IPS-18c (cell line): ENCODE results near the gene AAMP.
"Not testable (repeated sequence)": the region's sequence is repeated elsewhere in the genome, so short reads cannot be mapped to it uniquely, and the experiment has no call there.

Experiments
- H3K4me3 ChIP-seq: 2 replicates; pipeline ENCODE4 v1.7.0; 2013; ENCODE audit warnings: low read depth, mild to moderate bottlenecking, low read length, moderate library complexity; ENCODE audit not compliant: insufficient read depth
- H3K9me3 ChIP-seq: one replicate; pipeline ENCODE4 v1.6.1; 2013; ENCODE audit warnings: mild to moderate bottlenecking, low read length, moderate library complexity; ENCODE audit not compliant: control insufficient read depth, insufficient read depth

Gene AAMP, protein sequence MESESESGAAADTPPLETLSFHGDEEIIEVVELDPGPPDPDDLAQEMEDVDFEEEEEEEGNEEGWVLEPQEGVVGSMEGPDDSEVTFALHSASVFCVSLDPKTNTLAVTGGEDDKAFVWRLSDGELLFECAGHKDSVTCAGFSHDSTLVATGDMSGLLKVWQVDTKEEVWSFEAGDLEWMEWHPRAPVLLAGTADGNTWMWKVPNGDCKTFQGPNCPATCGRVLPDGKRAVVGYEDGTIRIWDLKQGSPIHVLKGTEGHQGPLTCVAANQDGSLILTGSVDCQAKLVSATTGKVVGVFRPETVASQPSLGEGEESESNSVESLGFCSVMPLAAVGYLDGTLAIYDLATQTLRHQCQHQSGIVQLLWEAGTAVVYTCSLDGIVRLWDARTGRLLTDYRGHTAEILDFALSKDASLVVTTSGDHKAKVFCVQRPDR

GRCh38 chr2:218269900-218270720 is at the start of gene AAMP, which contains the start of gene PNKD:
TSS of gene AAMP (minus strand) at chr2:218270137. CDS start at chr2:218270086, 51 bp downstream.
TSS of gene PNKD (plus strand) at chr2:218270519. CDS start at chr2:218270536, 17 bp downstream.
- Histone ChIP-seq H3K9me3 (no peaks in the 10 kb centered on the region), H3K4me3 (peak within 1 kb of the TSS; percentile 83)

GRCh38 chr2:218318241-218318640 is 48.3 kb upstream of the AAMP start:
- no peak overlapping the region for H3K4me3 ChIP-seq
- H3K9me3 ChIP-seq: no peaks in the 10 kb centered on the region

DNA sequence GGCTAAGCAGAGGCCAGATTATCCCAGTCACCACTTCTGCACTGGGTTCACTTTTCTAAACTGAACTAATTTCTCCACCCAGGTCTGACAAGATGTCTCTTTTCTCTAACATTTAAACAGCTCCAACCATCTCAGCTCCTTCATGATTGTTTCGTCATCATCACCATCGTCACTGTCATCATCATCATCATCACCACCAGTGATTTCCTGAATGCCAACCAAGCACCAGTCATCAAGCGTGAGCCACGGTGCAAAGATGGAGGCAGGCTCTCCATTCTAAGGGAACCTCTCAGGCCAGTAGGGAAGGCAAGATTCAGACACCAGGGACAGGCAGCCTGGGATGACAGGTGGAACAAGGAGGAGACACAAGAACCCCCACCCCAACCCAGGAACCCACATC is 47.9 kb upstream of the AAMP start:
- Histone ChIP-seq H3K4me3 (no peak overlapping the region), H3K9me3 (no peaks in the 10 kb centered on the region)

DNA sequence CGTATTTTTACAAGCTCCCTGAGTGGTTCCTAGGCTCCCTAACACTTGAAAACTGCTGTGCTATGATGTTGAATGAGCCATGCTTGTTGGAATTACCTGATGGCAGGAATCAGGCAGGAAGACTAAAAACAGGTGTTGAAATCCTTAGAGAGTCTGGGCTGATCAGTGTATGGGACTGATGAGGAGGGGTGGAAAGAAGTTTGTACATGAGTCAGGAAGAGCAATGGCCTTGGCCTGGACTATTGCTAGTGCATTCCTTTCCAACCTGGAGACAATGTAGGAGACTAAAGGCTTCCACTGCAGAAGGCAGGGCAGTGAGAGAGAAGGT is 47.3 kb upstream of the AAMP start:
- no peak overlapping the region for H3K4me3 ChIP-seq
- H3K9me3 ChIP-seq: no peaks in the 10 kb centered on the region

DNA sequence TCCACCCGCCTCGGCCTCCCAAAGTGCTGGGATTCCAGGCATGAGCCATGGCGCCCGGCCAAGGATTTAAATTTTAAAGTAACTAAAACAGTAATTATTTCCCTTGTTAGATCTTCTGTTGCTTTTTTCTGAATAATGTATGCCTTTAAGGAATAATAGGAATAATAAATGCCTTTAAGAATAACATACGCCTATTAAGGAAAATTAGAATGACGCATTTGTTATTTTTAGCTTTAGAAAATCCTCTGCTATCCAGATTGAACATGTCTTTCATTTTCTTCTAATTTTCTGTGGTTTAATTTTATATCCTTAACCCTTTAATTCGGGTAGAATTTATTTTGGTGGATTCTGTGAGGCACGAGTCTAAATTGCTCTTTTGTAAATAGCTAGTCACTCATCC is 45.5 kb upstream of the AAMP start:
- no peak overlapping the region for H3K4me3 ChIP-seq
- H3K9me3 ChIP-seq: no peaks in the 10 kb centered on the region

DNA sequence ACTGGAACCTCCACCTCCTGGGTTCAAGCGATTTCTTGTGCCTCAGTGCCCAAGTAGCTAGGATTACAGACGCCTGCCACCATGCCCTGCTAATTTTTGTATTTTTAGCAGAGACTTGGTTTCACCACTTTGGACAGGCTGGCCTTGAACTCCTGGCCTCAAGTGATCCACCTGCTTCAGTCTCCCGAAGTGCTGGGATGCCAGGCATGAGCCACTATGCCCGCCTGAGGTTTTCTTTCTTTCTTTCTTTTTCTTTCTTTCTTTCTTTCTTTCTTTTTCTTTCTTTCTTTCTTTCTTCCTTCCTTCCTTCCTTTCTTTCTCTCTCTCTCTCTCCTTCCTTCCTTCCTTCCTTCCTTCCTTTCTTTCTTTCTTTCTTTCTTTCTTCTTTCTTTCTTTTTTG is 44.8 kb upstream of the AAMP start:
- not testable (repeated sequence) for H3K9me3 ChIP-seq, H3K4me3 ChIP-seq

- H3K4me3 ChIP-seq: no peak overlapping the region
- H3K9me3 ChIP-seq: no peaks in the 10 kb centered on the region
Measured at GRCh38 chr2:218313356-218313755, 43.4 kb upstream of the AAMP start.

DNA sequence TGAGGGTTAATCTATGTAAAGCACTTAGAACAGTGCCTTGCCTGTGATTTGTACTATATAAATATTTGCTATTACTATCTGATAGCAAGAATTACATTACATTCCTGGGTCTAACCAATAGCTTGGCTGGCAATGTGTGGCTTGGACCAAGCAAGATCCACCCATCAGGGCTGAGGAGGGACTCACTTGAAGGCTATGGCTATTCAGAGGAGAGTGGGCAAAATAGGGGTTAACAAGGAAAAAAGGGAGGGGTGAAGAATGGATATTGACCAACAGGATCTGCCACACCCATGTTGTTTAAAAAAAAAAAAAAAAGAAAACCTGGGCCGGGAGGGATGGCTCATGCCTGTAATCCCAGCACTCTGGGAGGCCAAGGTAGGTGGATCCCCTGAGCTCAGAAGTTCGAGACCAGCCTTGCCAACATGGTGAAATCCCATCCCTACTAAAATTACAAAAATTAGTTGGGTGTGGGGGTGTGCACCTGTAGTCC is 42.4 kb upstream of the AAMP start:
- no peaks in the 10 kb centered on the region for H3K9me3 ChIP-seq
- no peak overlapping the region for H3K4me3 ChIP-seq

DNA sequence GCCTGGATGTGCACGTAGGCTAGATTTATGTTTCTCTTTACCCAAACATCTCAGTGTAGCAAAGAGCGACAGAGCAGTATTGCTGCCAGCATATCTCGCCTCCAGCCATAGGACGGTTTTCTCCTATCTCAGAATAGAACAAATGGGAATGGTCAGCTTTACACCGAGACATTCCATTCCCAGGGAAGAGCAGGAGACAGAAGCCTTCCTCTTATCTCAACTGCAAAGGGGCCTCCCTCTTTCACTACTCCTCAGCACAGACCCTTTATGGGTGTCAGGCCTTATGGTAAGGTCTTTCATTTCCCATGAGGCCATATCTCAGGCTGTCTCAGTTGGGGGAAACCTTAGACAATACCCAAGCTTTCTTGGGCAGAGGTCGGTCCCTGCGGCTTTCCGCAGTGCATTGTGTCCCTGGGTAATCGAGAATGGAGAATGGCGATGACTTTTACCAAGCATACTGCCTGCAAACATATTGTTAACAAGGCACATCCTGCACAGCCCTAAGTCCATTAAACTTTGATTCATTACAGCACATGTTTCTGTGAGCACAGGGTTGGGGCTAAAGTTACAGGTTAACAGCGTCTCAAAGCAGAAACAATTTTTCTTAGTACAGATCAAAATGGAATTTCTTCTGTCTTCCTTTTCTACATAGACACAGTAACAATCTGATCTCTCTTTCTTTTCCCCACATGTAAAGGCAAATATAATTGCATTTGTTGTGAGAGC is 41.8 kb upstream of the AAMP start:
- not testable (repeated sequence) for H3K9me3 ChIP-seq, H3K4me3 ChIP-seq

GRCh38 chr2:218310853-218311540 is 41.1 kb upstream of the AAMP start:
- Histone ChIP-seq H3K9me3 (no peaks in the 10 kb centered on the region), H3K4me3 (no peak overlapping the region)

GRCh38 chr2:218307415-218308090 is 37.6 kb upstream of the AAMP start:
- Histone ChIP-seq H3K9me3 (no peaks in the 10 kb centered on the region), H3K4me3 (no peak overlapping the region)

DNA sequence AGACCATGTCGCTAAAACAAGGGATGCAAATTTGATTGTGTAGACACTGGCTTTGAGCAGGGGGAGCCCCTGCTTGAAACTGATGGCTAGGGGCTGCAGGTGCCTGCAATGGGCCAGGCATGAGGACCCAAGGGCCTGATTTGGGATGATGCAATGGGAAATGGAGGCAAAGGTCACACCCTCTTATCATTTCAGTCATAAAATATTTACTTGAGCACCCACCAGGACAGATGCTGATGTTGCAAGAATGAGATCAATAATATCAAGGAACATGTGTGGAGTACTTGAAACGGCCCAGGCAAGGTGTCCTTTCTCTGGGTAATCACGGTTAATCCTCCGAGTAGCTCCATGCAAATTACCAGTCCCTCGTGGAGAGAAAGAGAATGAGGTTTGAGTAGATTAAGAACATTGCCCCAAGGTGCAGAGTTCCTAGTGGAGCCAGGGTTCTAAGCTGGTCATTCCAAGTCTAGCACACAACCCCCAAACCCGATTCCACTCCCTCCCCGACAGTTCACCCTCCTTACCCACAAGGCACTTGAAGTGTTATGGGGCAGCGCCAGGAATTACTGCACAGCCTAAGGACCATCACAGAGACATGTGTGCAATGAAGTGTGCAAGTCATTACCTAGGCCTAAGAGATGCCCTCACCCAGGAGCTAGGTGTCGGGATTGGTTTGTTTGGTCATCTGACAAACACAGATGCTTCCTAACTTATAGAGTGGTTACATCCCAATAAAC is 36.4 kb upstream of the AAMP start:
- Histone ChIP-seq H3K4me3 (no peak overlapping the region), H3K9me3 (peaks cover 2% of the 10 kb centered on the region)

DNA sequence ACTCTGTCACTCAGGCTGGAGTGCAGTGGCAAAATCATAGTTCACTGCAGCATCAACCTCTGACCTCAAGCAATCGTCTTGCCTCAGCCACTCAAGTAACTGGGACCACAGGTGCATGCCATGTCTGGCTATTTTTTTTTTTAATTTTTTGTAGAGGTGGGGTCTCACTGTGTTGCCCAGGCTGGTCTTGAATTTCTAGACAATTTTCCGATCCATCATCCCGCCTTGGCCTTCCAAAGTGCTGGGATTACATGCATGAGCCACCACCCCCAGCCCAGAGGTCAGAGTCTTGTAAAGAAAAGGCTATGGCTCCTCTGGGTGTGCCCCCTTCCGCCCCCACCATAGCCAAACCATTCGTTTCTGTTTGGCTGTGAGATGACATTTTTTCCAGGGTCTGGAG is 35.4 kb upstream of the AAMP start:
- Histone ChIP-seq H3K4me3 (no peak overlapping the region), H3K9me3 (peaks cover 2% of the 10 kb centered on the region)

DNA sequence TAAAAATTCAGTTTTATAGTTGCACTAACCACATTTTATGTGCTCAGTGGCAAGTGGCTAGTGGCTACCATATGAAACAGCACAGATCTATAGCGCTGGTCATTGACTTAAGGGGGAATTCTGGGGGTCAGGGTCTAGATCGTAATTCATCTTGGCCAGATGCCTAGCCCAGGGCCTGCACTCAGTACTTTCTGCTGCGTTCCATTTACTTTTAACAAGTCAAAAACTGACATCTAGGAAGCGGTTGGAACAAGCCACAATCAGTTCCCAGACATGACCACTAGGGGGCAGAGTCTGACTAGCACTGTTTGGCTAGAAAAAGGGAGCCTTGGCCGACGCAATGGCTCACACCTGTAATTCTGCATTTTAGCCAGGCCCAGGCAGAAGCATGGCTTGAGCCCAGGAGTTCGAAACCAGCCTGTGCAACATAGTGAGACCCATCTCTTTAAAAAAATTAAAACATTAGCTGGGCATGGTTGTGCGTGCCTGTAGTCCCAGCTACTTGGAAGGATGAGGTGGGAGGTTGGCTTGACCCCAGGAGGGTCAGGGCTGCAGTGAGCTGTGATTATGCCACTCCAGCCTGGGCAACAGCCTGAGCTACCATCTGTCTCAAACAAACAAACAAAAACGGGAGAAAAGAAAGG is 31.4 kb upstream of the AAMP start:
- Histone ChIP-seq H3K9me3 (peaks cover 2% of the 10 kb centered on the region), H3K4me3 (no peak overlapping the region)

DNA sequence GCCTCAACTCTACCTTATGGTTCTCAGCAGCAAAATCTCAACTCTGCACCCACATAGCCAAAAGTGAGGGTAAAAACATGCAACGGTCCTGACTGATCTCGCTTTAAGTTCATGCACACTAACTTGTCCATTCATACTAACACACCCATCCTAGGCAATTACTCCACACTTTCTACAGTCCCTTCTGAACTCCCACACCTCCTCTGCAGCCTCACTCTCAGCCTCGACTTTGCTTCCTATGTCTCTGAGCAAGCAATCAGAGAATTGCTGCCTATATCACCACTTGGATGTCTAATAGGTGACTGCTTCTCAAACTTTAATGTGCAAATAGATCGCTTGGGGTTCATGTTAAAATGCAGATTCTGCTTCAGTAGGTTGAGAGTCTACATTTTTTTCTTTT is 30.2 kb upstream of the AAMP start:
- H3K9me3 ChIP-seq: peaks cover 2% of the 10 kb centered on the region
- no peak overlapping the region for H3K4me3 ChIP-seq
